ENCODE data around the gene APP.

DNA sequence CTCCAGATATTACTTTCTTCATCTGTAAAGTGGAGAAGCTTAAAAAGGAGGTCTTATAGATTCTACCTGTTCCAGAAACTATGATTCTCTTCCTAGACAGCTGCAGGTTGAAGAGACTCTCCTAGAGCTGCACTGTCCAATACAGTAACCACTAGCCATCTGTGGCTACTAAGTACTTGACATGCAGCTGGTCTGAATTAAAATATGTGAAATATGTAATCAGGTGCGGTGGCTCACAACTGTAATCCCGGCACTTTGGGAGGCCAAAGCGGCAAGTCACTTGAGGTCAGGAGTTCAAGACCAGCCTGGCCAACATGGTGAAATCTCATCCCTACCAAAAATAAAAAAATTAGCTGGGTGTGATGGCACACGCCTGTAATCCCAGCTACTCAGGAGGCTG is 15.8 kb downstream of the APP start:
- TF ChIP-seq, protein P1, sequence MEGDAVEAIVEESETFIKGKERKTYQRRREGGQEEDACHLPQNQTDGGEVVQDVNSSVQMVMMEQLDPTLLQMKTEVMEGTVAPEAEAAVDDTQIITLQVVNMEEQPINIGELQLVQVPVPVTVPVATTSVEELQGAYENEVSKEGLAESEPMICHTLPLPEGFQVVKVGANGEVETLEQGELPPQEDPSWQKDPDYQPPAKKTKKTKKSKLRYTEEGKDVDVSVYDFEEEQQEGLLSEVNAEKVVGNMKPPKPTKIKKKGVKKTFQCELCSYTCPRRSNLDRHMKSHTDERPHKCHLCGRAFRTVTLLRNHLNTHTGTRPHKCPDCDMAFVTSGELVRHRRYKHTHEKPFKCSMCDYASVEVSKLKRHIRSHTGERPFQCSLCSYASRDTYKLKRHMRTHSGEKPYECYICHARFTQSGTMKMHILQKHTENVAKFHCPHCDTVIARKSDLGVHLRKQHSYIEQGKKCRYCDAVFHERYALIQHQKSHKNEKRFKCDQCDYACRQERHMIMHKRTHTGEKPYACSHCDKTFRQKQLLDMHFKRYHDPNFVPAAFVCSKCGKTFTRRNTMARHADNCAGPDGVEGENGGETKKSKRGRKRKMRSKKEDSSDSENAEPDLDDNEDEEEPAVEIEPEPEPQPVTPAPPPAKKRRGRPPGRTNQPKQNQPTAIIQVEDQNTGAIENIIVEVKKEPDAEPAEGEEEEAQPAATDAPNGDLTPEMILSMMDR (IDR thresholded peaks at IDR 0.05) = no peak
- no peak for TF ChIP-seq POLR2A (IDR thresholded peaks at IDR 0.05)

All from breast epithelium (tissue), 3 donors.